CD14-positive monocyte (primary cell): Measurements from ENCODE around the gene BLOC1S6. TPM values are rescaled to one million over a fixed set of nuclear protein-coding genes. Genes with fewer than 3 reads are reported as not detected.
A peak's percentile ranks its signal among the peaks of the same experiment; 100 is the strongest.

Experiments used
- DNase-seq, 3 donors: peaks; one replicate each; pipeline ENCODE4 v3.0.0-alpha.2; 2011 to 2022
- H2AFZ ChIP-seq: 2 replicates; pipeline ENCODE4 v1.6.0; 2012; ENCODE audit warnings: mild to moderate bottlenecking, low read depth, low read length, inconsistent platforms; ENCODE audit not compliant: insufficient read depth, poor library complexity, severe bottlenecking
- H3K27ac ChIP-seq, 2 donors: 1 replicate in 1 of 2; 2 replicates in 1 of 2; pipeline ENCODE4 v1.5.1; 2012 to 2013; ENCODE audit warnings: low read length in 2 of 2, control low read depth in 1 of 2, inconsistent platforms in 1 of 2, low read depth in 1 of 2, mild to moderate bottlenecking in 1 of 2
- H3K27me3 ChIP-seq, 2 donors: one replicate each; pipeline versions ENCODE4 v1.6.0 to v1.6.1; 2011 to 2013; ENCODE audit warnings: low read length in 2 of 2; ENCODE audit not compliant: control insufficient read depth in 2 of 2, insufficient read depth in 2 of 2
- H3K36me3 ChIP-seq, 2 donors: replicated peaks in 1 of 2; 1 replicate in 1 of 2; 2 replicates in 1 of 2; pipeline versions ENCODE4 v1.5.1 to v1.6.1; 2012 to 2013; ENCODE audit warnings: low read length in 2 of 2, control low read depth in 1 of 2, inconsistent platforms in 1 of 2, mild to moderate bottlenecking in 1 of 2; ENCODE audit not compliant: insufficient read depth in 2 of 2, control insufficient read depth in 1 of 2
- H3K4me1 ChIP-seq, 2 donors: 1 replicate in 1 of 2; 2 replicates in 1 of 2; pipeline versions ENCODE4 v1.5.1 to v1.6.1; 2012 to 2013; ENCODE audit warnings: low read length in 2 of 2, control low read depth in 1 of 2, inconsistent platforms in 1 of 2, mild to moderate bottlenecking in 1 of 2, moderate library complexity in 1 of 2; ENCODE audit not compliant: insufficient read depth in 2 of 2, control insufficient read depth in 1 of 2
- H3K4me2 ChIP-seq: replicated peaks from 2 replicates; pipeline ENCODE3; 2012; ENCODE audit warnings: low read length, moderate library complexity, mild to moderate bottlenecking; ENCODE audit not compliant: poor library complexity, severe bottlenecking; ENCODE audit errors: extremely low read depth
- H3K4me3 ChIP-seq, 3 experiments: fragments of 200-600 bp in 1 of 3; sonication (generic) in 1 of 3; replicated peaks in 1 of 3; 1 replicate in 2 of 3; 2 replicates in 1 of 3; pipeline ENCODE4 v1.5.1; 2011 to 2013; ENCODE audit warnings: low read length in 3 of 3, mild to moderate bottlenecking in 3 of 3, control low read depth in 2 of 3, low read depth in 2 of 3, inconsistent platforms in 1 of 3, moderate library complexity in 1 of 3
- H3K79me2 ChIP-seq: 2 replicates; pipeline ENCODE4 v1.6.0; 2012; ENCODE audit warnings: mild to moderate bottlenecking, control low read depth, inconsistent platforms, low read length, moderate library complexity; ENCODE audit not compliant: insufficient read depth
- H3K9ac ChIP-seq: 2 replicates; pipeline ENCODE4 v1.6.0; 2017; ENCODE audit warnings: low read length, mild to moderate bottlenecking; ENCODE audit not compliant: insufficient read depth, poor library complexity, severe bottlenecking
- H3K9me3 ChIP-seq, 2 donors: replicated peaks in 1 of 2; 1 replicate in 1 of 2; 2 replicates in 1 of 2; pipeline versions ENCODE4 v1.5.1 to v1.6.1; 2012 to 2013; ENCODE audit warnings: low read length in 2 of 2, control low read depth in 1 of 2; ENCODE audit not compliant: control insufficient read depth in 1 of 2, insufficient read depth in 1 of 2
- H4K20me1 ChIP-seq: 2 replicates; pipeline ENCODE4 v1.6.0; 2012; ENCODE audit warnings: mild to moderate bottlenecking, low read length, control low read depth, moderate library complexity; ENCODE audit not compliant: insufficient read depth
- H3K27ac Mint-ChIP-seq, 7 donors: one replicate each; pipeline ENCODE4 v1.8.0; 2020; ENCODE audit warnings: mild to moderate bottlenecking in 7 of 7, mixed read lengths in 7 of 7, moderate library complexity in 6 of 7, inconsistent platforms in 2 of 7
- H3K27me3 Mint-ChIP-seq, 3 donors: one replicate each; pipeline ENCODE4 v1.8.0; 2021 to 2022; ENCODE audit warnings: low read depth in 3 of 3, mild to moderate bottlenecking in 3 of 3, mixed read lengths in 3 of 3, moderate library complexity in 3 of 3, inconsistent platforms in 1 of 3
- H3K36me3 Mint-ChIP-seq, 2 donors: one replicate each; pipeline ENCODE4 v1.8.0; 2020; ENCODE audit warnings: mixed read lengths in 2 of 2, inconsistent platforms in 1 of 2, mild to moderate bottlenecking in 1 of 2
- H3K4me1 Mint-ChIP-seq: one replicate; pipeline ENCODE4 v1.8.0; 2020; ENCODE audit warnings: mild to moderate bottlenecking, mixed read lengths
- H3K4me3 Mint-ChIP-seq, 2 donors: one replicate each; pipeline ENCODE4 v1.8.0; 2020; ENCODE audit warnings: mild to moderate bottlenecking in 2 of 2, mixed read lengths in 2 of 2, moderate library complexity in 1 of 2
- H3K9me3 Mint-ChIP-seq, 7 donors: one replicate each; pipeline ENCODE4 v1.8.0; 2020 to 2022; ENCODE audit warnings: mixed read lengths in 7 of 7, mild to moderate bottlenecking in 6 of 7, moderate library complexity in 6 of 7, inconsistent platforms in 2 of 7
- CTCF ChIP-seq: fragments of 200-600 bp; IDR thresholded peaks from one replicate; pipeline ENCODE4 v1.8.0; 2022; ENCODE audit warnings: antibody characterized with exemption, mild to moderate bottlenecking
- WGBS: methylation state at CpG from one replicate; pipeline ENCODE4 v1.1.5; 2013; ENCODE audit warnings: missing lambda C conversion rate; ENCODE audit not compliant: insufficient coverage; 5-methylcytosine and 5-hydroxymethylcytosine counted together
- intact Hi-C, 2 donors: fragments of 100-400 bp; cut with micrococcal nuclease; formaldehyde crosslinking; loops; one replicate each; pipeline versions ENCODE4 v1.15.0 to v1.15.1; 2023
- polyA plus RNA-seq, 3 donors: library from polyadenylated mRNA; depleted of rRNA in 1 of 3; unstranded in 2 of 3; stranded (reverse) in 1 of 3; fragments of 300-500 nt in 2 of 3; fragments of >200 nt in 1 of 3; fragmentation: Illumina TruSeq in 2 of 3; gene quantifications; 1 replicate in 2 of 3; 2 replicates in 1 of 3; pipeline ENCODE4 v1.2.3, GENCODE V29; 2012 to 2021

Gene BLOC1S6
- polyA plus RNA-seq, 3 donors = 16.8 to 54.9 (median 47.9) TPM

- Histone ChIP-seq H3K36me3 (peaks cover 12 to 19% of the 10 kb centered on the region in 2 donors), H4K20me1 (peaks cover 7% of the 10 kb centered on the region), H3K79me2 (peaks cover 76% of the 10 kb centered on the region), H3K27ac (peak overlapping the region; percentile 99 to 100), H3K9me3 (no peaks in the 10 kb centered on the region), H3K4me1 (peaks cover 41 to 47% of the 10 kb centered on the region in 2 donors), H2AFZ (peak overlapping the region; percentile 79), H3K9ac (peak overlapping the region; percentile 94), H3K4me2 (peak overlapping the region; percentile 76), H3K27me3 (no peaks in the 10 kb centered on the region), H3K4me3 (peak overlapping the region; percentile 78 to 98 (median 91))
- WGBS = 85% methylated on average over 3 of the region's 6 CpGs
- intact Hi-C loops = loop anchor here in 1 of 2 donors (10.0 kb wide), 1 partner anchor 46 kb away; the partner anchor contains the start of gene SQOR
- no peak for TF ChIP-seq CTCF
- Mint-ChIP-seq H3K4me1 (peaks cover 41% of the 10 kb centered on the region), H3K9me3 (no peaks in the 10 kb centered on the region), H3K36me3 (peaks cover 15 to 17% of the 10 kb centered on the region in 2 donors), H3K4me3 (peak overlapping the region; percentile 90 to 99), H3K27me3 (peaks cover 0 to 2% (median 0%) of the 10 kb centered on the region in 3 donors), H3K27ac (peak overlapping the region; percentile 100)
- DNase-seq = peak in 1 of 3 donors; percentile 12
Observed at GRCh38 chr15:45588219-45588875, 1.2 kb downstream of the BLOC1S6 start.

- peaks cover 33 to 38% of the 10 kb centered on the region in 2 donors for H3K4me1 ChIP-seq
- H3K4me3 Mint-ChIP-seq = peak overlapping the region in 1 of 2 donors; percentile 99
- no peak for DNase-seq
- peaks cover 14 to 27% of the 10 kb centered on the region in 2 donors for H3K36me3 ChIP-seq
- peak overlapping the region in 1 of 7 donors; percentile 100 for H3K27ac Mint-ChIP-seq
- H3K27me3 Mint-ChIP-seq = peaks cover 0 to 2% (median 0%) of the 10 kb centered on the region in 3 donors
- H3K36me3 Mint-ChIP-seq = peaks cover 21 to 24% of the 10 kb centered on the region in 2 donors
- peaks cover 32% of the 10 kb centered on the region for H3K4me1 Mint-ChIP-seq
- no peaks in the 10 kb centered on the region for H3K9me3 ChIP-seq
- no peak for TF ChIP-seq CTCF
- peaks cover 85% of the 10 kb centered on the region for H3K79me2 ChIP-seq
- H3K9ac ChIP-seq = no peak overlapping the region
- WGBS = 60% methylated on average over 1 of the region's 5 CpGs
- no peaks in the 10 kb centered on the region for H3K9me3 Mint-ChIP-seq
- intact Hi-C loops = loop anchor here in 1 of 2 donors (10.0 kb wide), 1 partner anchor 46 kb away; the partner anchor contains the start of gene SQOR
- no peak overlapping the region for H2AFZ ChIP-seq
- H3K4me2 ChIP-seq = peak overlapping the region; percentile 76
- H3K27ac ChIP-seq = no peak overlapping the region
- H4K20me1 ChIP-seq = peaks cover 14% of the 10 kb centered on the region
- H3K27me3 ChIP-seq = no peaks in the 10 kb centered on the region
- H3K4me3 ChIP-seq = peak overlapping the region in 1 of 3 experiments; percentile 4
Observed at GRCh38 chr15:45589256-45589655, 2.1 kb downstream of the BLOC1S6 start.
